WTC11 (cell line): ENCODE results near the gene CDH13. TPM values are rescaled to one million over a fixed set of nuclear protein-coding genes. Genes with fewer than 3 reads are reported as not detected.

Experiments
- ATAC-seq: fragments of 200-7000 bp; cut with Tn5 transposase; 2 replicates; pipeline ENCODE4 v1.10.0; 2021; ENCODE audit warnings: mild to moderate bottlenecking, moderate library complexity
- CTCF ChIA-PET: fragments of 300-600 bp; sonication (Branson Sonifier 250); formaldehyde crosslinking; loops from one replicate; lab custom pipeline; 2021; ENCODE audit warnings: antibody characterized with exemption; lab: Charles Lee
- POLR2A ChIA-PET: fragments of 350-600 bp; sonication (Branson Sonifier 250); formaldehyde crosslinking; loops from one replicate; lab custom pipeline; 2021; ENCODE audit warnings: antibody characterized with exemption; lab: Charles Lee
- DNase-seq: peaks from one replicate; pipeline ENCODE4 v3.0.0; 2021; ENCODE audit warnings: low spot score
- H3K27ac Mint-ChIP-seq: 2 replicates; pipeline ENCODE4 v1.8.0; 2021; ENCODE audit warnings: mixed read lengths
- H3K27me3 Mint-ChIP-seq: 2 replicates; pipeline ENCODE4 v1.8.0; 2021; ENCODE audit warnings: low read depth, mild to moderate bottlenecking, moderate library complexity, mixed read lengths
- H3K36me3 Mint-ChIP-seq: 2 replicates; pipeline ENCODE4 v1.8.0; 2021; ENCODE audit warnings: mixed read lengths
- H3K4me1 Mint-ChIP-seq: 2 replicates; pipeline ENCODE4 v1.8.0; 2022; ENCODE audit warnings: mixed read lengths
- H3K4me3 Mint-ChIP-seq: 2 replicates; pipeline ENCODE4 v1.8.0; 2021; ENCODE audit warnings: mild to moderate bottlenecking, moderate library complexity, mixed read lengths
- H3K9me3 Mint-ChIP-seq: 2 replicates; pipeline ENCODE4 v1.8.0; 2021; ENCODE audit warnings: mixed read lengths
- AR ChIP-seq: fragments of 250-450 bp; sonication (Bioruptor Pico); IDR thresholded peaks from 2 replicates; pipeline ENCODE4 v1.9.0; 2021; ENCODE audit warnings: mild to moderate bottlenecking
- ATF2 ChIP-seq: sonication (generic); formaldehyde crosslinking; IDR thresholded peaks from 2 replicates; pipeline ENCODE4 v1.8.1; 2022; ENCODE audit warnings: low read depth, missing genetic modification reagents, borderline replicate concordance
- CBFB ChIP-seq: sonication (generic); formaldehyde crosslinking; IDR thresholded peaks from 2 replicates; pipeline ENCODE4 v1.8.1; 2022; ENCODE audit warnings: mild to moderate bottlenecking, low read depth, missing genetic modification reagents
- CREB1 ChIP-seq: sonication (generic); formaldehyde crosslinking; IDR thresholded peaks from 2 replicates; pipeline ENCODE4 v1.8.0; 2023; ENCODE audit warnings: mild to moderate bottlenecking, missing genetic modification reagents
- ELF4 ChIP-seq: sonication (generic); formaldehyde crosslinking; IDR thresholded peaks from 2 replicates; pipeline ENCODE4 v1.8.1; 2022; ENCODE audit warnings: low read depth, mild to moderate bottlenecking, moderate library complexity, missing genetic modification reagents
- FOXP4 ChIP-seq: sonication (generic); formaldehyde crosslinking; IDR thresholded peaks from 2 replicates; pipeline ENCODE4 v1.8.0; 2022; ENCODE audit warnings: mild to moderate bottlenecking, missing genetic modification reagents
- GABPB1 ChIP-seq: sonication (generic); formaldehyde crosslinking; IDR thresholded peaks from 2 replicates; pipeline ENCODE4 v1.8.1; 2023; ENCODE audit warnings: mild to moderate bottlenecking, missing genetic modification reagents
- JUN ChIP-seq: sonication (generic); formaldehyde crosslinking; IDR thresholded peaks from 2 replicates; pipeline ENCODE4 v1.8.0; 2023; ENCODE audit warnings: mild to moderate bottlenecking, missing genetic modification reagents
- MLX ChIP-seq: sonication (generic); formaldehyde crosslinking; IDR thresholded peaks from 2 replicates; pipeline ENCODE4 v1.8.1; 2023; ENCODE audit warnings: mild to moderate bottlenecking, missing genetic modification reagents, moderate library complexity
- MXD4 ChIP-seq: fragments of 250-450 bp; sonication (Bioruptor Pico); IDR thresholded peaks from 2 replicates; pipeline ENCODE4 v1.8.0; 2021; ENCODE audit warnings: mild to moderate bottlenecking, moderate library complexity, borderline replicate concordance
- MYBL2 ChIP-seq: sonication (generic); formaldehyde crosslinking; IDR thresholded peaks from 2 replicates; pipeline ENCODE4 v1.8.1; 2023; ENCODE audit warnings: mild to moderate bottlenecking, moderate library complexity, missing genetic modification reagents
- NR2C2 ChIP-seq: sonication (generic); formaldehyde crosslinking; IDR thresholded peaks from 2 replicates; pipeline ENCODE4 v1.8.0; 2022; ENCODE audit warnings: mild to moderate bottlenecking, missing genetic modification reagents
- PREB ChIP-seq: sonication (generic); formaldehyde crosslinking; IDR thresholded peaks from 2 replicates; pipeline ENCODE4 v1.8.1; 2022; ENCODE audit warnings: mild to moderate bottlenecking, missing genetic modification reagents, moderate library complexity, borderline replicate concordance
- PRRX2 ChIP-seq: fragments of 250-450 bp; sonication (Bioruptor Pico); IDR thresholded peaks from 2 replicates; pipeline ENCODE4 v1.8.0; 2021; ENCODE audit warnings: mild to moderate bottlenecking
- STAT6 ChIP-seq: sonication (generic); formaldehyde crosslinking; conservative IDR thresholded peaks from 2 replicates; pipeline ENCODE4 v1.8.1; 2023; ENCODE audit warnings: mild to moderate bottlenecking, low read depth, missing genetic modification reagents, moderate library complexity
- TP53 ChIP-seq: sonication (generic); formaldehyde crosslinking; IDR thresholded peaks from 2 replicates; pipeline ENCODE4 v1.8.1; 2023; ENCODE audit warnings: mild to moderate bottlenecking, missing genetic modification reagents
- ZNF219 ChIP-seq: sonication (generic); formaldehyde crosslinking; IDR thresholded peaks from 2 replicates; pipeline ENCODE4 v1.8.0; 2023; ENCODE audit warnings: missing genetic modification reagents, mild to moderate bottlenecking, borderline replicate concordance
- ZNF263 ChIP-seq: sonication (generic); formaldehyde crosslinking; IDR thresholded peaks from 2 replicates; pipeline ENCODE4 v1.8.1; 2022; ENCODE audit warnings: low read depth, mild to moderate bottlenecking, moderate library complexity, missing genetic modification reagents
- ZNF423 ChIP-seq: fragments of 250-450 bp; sonication (Bioruptor Pico); IDR thresholded peaks from 2 replicates; pipeline ENCODE4 v2.1.2; 2022; ENCODE audit warnings: mild to moderate bottlenecking, moderate library complexity
- ZNF425 ChIP-seq: fragments of 250-450 bp; sonication (Bioruptor Pico); conservative IDR thresholded peaks from 2 replicates; pipeline ENCODE4 v1.9.0; 2021; ENCODE audit warnings: mild to moderate bottlenecking
- total RNA-seq: library from RNA; stranded (reverse); gene quantifications from 3 replicates; pipeline ENCODE4 v1.2.3, GENCODE V29; 2021

The CDH13 gene
- total RNA-seq, 1 experiment from 2014 or later: 0.81 TPM

GRCh38 chr16:83609178-83609577 is 982.4 kb downstream of the CDH13 start:
- TF ChIP-seq ZNF219 (CRISPR knock-in tag) (no peak), ZNF425 (CRISPR knock-in tag) (no peak), MYBL2 (no peak), CBFB (CRISPR knock-in tag) (no peak), NR2C2 (CRISPR knock-in tag) (no peak), CREB1 (CRISPR knock-in tag) (no peak), AR (CRISPR knock-in tag) (no peak), JUN (CRISPR knock-in tag) (no peak), ELF4 (CRISPR knock-in tag) (no peak), ATF2 (CRISPR knock-in tag) (no peak), MLX (CRISPR knock-in tag) (no peak), ZNF423 (CRISPR knock-in tag) (no peak), GABPB1 (CRISPR knock-in tag) (no peak)
- no peaks in the 10 kb centered on the region; the same call in none of the 2 replicates for H3K27me3 Mint-ChIP-seq
- ChIA-PET POLR2A (no interaction called here), CTCF (no interaction called here)
- ATAC-seq (no peak), DNase-seq (no peak)
- no peak overlapping the region for H3K27ac Mint-ChIP-seq
- peaks cover 31% of the 10 kb centered on the region for H3K4me1 Mint-ChIP-seq
- peaks cover 16% of the 10 kb centered on the region for H3K9me3 Mint-ChIP-seq
- peaks cover 5% of the 10 kb centered on the region; the same call in 1 of the 2 replicates for H3K36me3 Mint-ChIP-seq
- no peak overlapping the region for H3K4me3 Mint-ChIP-seq

GRCh38 chr16:83615141-83615952 is 988.6 kb downstream of the CDH13 start:
- no peak for ATAC-seq
- Mint-ChIP-seq H3K36me3 (peaks cover 5% of the 10 kb centered on the region; the same call in 1 of the 2 replicates), H3K27me3 (no peaks in the 10 kb centered on the region), H3K9me3 (peaks cover 16% of the 10 kb centered on the region), H3K4me1 (peaks cover 13% of the 10 kb centered on the region), H3K27ac (0 out of 2 replicates have a peak overlapping the region, but pooled peaks have one; percentile 1), H3K4me3 (no peak overlapping the region)
- DNase-seq: no peak
- ChIA-PET POLR2A (interaction anchor here (0.6 kb wide), 1 partner anchor 113 kb away, joined by 3 read pairs; no protein-coding TSS in a partner anchor), CTCF (no interaction called here)
- TF ChIP-seq JUN (CRISPR knock-in tag): no peak
- TF ChIP-seq FOXP4 (CRISPR knock-in tag): no peak
- TF ChIP-seq ZNF219 (CRISPR knock-in tag): no peak
- no peak for TF ChIP-seq ZNF263 (CRISPR knock-in tag)
- no peak for TF ChIP-seq GABPB1 (CRISPR knock-in tag)
- no peak for TF ChIP-seq TP53 (CRISPR knock-in tag)
- no peak for TF ChIP-seq STAT6 (CRISPR knock-in tag)
- no peak for TF ChIP-seq ELF4 (CRISPR knock-in tag)
- no peak for TF ChIP-seq PRRX2
- no peak for TF ChIP-seq MXD4 (CRISPR knock-in tag)
- TF ChIP-seq PREB: no peak
